HCT116 (cell line): ENCODE data around the gene RNF144B. TPM values are rescaled to one million over a fixed set of nuclear protein-coding genes. Genes with fewer than 3 reads are reported as not detected.

Experiments
- ATAC-seq: fragments of 200-7000 bp; cut with Tn5 transposase; 2 replicates; pipeline ENCODE4 v1.9.1; 2020; ENCODE audit warnings: mild to moderate bottlenecking, moderate library complexity
- BruUV-seq: library from RNA; stranded (reverse); fragments of 400-500 nt; replicated peaks from 2 replicates; lab custom pipeline; 2021; lab: Mats Ljungman, UMichigan
- CTCF ChIA-PET: fragments of 300-600 bp; sonication (Branson Sonifier 250); formaldehyde crosslinking; loops from one replicate; lab custom pipeline; 2021; ENCODE audit warnings: antibody characterized with exemption; lab: Charles Lee
- POLR2A ChIA-PET: fragments of 300-600, 350-600 bp; sonication (Branson Sonifier 250); formaldehyde crosslinking; loops from one replicate; lab custom pipeline; 2021; ENCODE audit warnings: antibody characterized with exemption; lab: Charles Lee
- RAD21 ChIA-PET, 2 experiments: fragments of 300-600 bp; sonication (Branson Sonifier 250); formaldehyde crosslinking; loops; one replicate each; lab custom pipeline; 2023; ENCODE audit warnings: low total read pairs in 2 of 2; ENCODE audit not compliant: uncharacterized antibody in 2 of 2, unreplicated experiment in 2 of 2, low non-redundant PET in 1 of 2; lab: Charles Lee
- DNase-seq: peaks from one replicate; pipeline ENCODE4 v3.0.0-alpha.2; 2010; ENCODE audit warnings: low read depth, low spot score
- H2AFZ ChIP-seq: fragments of 200-600 bp; shearing (Covaris generic), sonication (generic); 2 replicates; pipeline ENCODE4 v1.6.1; 2017; ENCODE audit warnings: low read depth, mixed run types, mixed read lengths, antibody characterized with exemption, low read length; ENCODE audit not compliant: poor library complexity, severe bottlenecking
- H3K27ac ChIP-seq: 2 replicates; pipeline ENCODE4 v1.5.1; 2012; ENCODE audit warnings: low read depth, low read length
- H3K27me3 ChIP-seq: fragments of 200-600 bp; sonication (generic); 2 replicates; pipeline ENCODE4 v1.6.1; 2016; ENCODE audit warnings: mixed run types, low read length, mixed read lengths; ENCODE audit not compliant: insufficient read depth
- H3K36me3 ChIP-seq, 2 experiments: fragments of 200-500 bp in 1 of 2; fragments of 200-600 bp in 1 of 2; sonication (Bioruptor generic) in 1 of 2; sonication (generic) in 1 of 2; 2 replicates each; pipeline versions ENCODE4 v1.5.1 to v1.6.1; 2014 to 2016; ENCODE audit warnings: low read length in 2 of 2, inconsistent platforms in 1 of 2, mixed read lengths in 1 of 2, mixed run types in 1 of 2; ENCODE audit not compliant: insufficient read depth in 2 of 2, control insufficient read depth in 1 of 2
- H3K4me1 ChIP-seq, 2 experiments: fragments of 200-600 bp in 1 of 2; sonication (generic) in 1 of 2; 2 replicates each; pipeline versions ENCODE4 v1.5.1 to v1.6.1; 2012 to 2017; ENCODE audit warnings: low read length in 2 of 2, inconsistent platforms in 1 of 2, mild to moderate bottlenecking in 1 of 2, mixed read lengths in 1 of 2, mixed run types in 1 of 2, moderate library complexity in 1 of 2; ENCODE audit not compliant: insufficient read depth in 2 of 2, control insufficient read depth in 1 of 2
- H3K4me2 ChIP-seq: fragments of 200-600 bp; sonication (generic); 2 replicates; pipeline ENCODE4 v1.6.1; 2017; ENCODE audit warnings: mixed run types, low read length, mixed read lengths
- H3K4me3 ChIP-seq, 2 experiments: fragments of 200-600 bp in 1 of 2; sonication (generic) in 1 of 2; replicated peaks in 1 of 2; 2 replicates each; pipeline ENCODE4 v1.5.1; 2011 to 2016; ENCODE audit warnings: low read length in 2 of 2, control low read depth in 1 of 2, low read depth in 1 of 2, mild to moderate bottlenecking in 1 of 2, mixed read lengths in 1 of 2, mixed run types in 1 of 2
- H3K79me2 ChIP-seq: fragments of 200-600 bp; sonication (generic); 2 replicates; pipeline ENCODE4 v1.6.1; 2017; ENCODE audit warnings: mild to moderate bottlenecking, mixed run types, low read length, moderate library complexity, mixed read lengths; ENCODE audit not compliant: insufficient read depth
- H3K9ac ChIP-seq: fragments of 200-600 bp; sonication (generic); 2 replicates; pipeline ENCODE4 v1.6.1; 2016; ENCODE audit warnings: low read length, mixed read lengths
- H3K9me2 ChIP-seq: fragments of 200-600 bp; sonication (generic), shearing (Covaris generic); 2 replicates; pipeline ENCODE4 v1.6.1; 2017; ENCODE audit warnings: mixed run types, mild to moderate bottlenecking, moderate library complexity; ENCODE audit not compliant: insufficient read depth
- H3K9me3 ChIP-seq, 2 experiments: fragments of 200-500 bp in 1 of 2; fragments of 200-600 bp in 1 of 2; sonication (Bioruptor generic) in 1 of 2; sonication (generic) in 1 of 2; 2 replicates each; pipeline ENCODE4 v1.6.1; 2014 to 2017; ENCODE audit warnings: low read length in 2 of 2, mixed read lengths in 2 of 2, inconsistent platforms in 1 of 2, low read depth in 1 of 2, mild to moderate bottlenecking in 1 of 2, mixed run types in 1 of 2, moderate library complexity in 1 of 2; ENCODE audit not compliant: control insufficient read depth in 1 of 2, insufficient read depth in 1 of 2
- H4K20me1 ChIP-seq: fragments of 200-600 bp; sonication (generic), shearing (Covaris generic); 2 replicates; pipeline ENCODE4 v1.6.1; 2017; ENCODE audit warnings: mixed run types, mild to moderate bottlenecking, moderate library complexity; ENCODE audit not compliant: insufficient read depth
- CBX3 ChIP-seq: IDR thresholded peaks from 2 replicates; pipeline ENCODE4 v1.6.1; 2012; ENCODE audit warnings: low read depth
- CEBPB ChIP-seq: IDR thresholded peaks from 2 replicates; pipeline ENCODE4 v1.6.1; 2012; ENCODE audit warnings: low read depth
- EGR1 ChIP-seq: IDR thresholded peaks from 2 replicates; pipeline ENCODE4 v1.6.1; 2012; ENCODE audit warnings: low read depth
- EZH2 ChIP-seq: fragments of 200-600 bp; sonication (generic); IDR thresholded peaks from 2 replicates; pipeline ENCODE4 v1.6.1; 2017; ENCODE audit warnings: antibody characterized with exemption, mixed run types
- EZH2phosphoT487 ChIP-seq: fragments of 200-600 bp; IDR thresholded peaks from 2 replicates; pipeline ENCODE4 v1.6.1; 2018; ENCODE audit warnings: antibody characterized with exemption, borderline replicate concordance
- JUND ChIP-seq: IDR thresholded peaks from 2 replicates; pipeline ENCODE4 v1.6.1; 2012
- POLR2A ChIP-seq: IDR thresholded peaks from 2 replicates; pipeline ENCODE4 v1.7.0; 2011; ENCODE audit warnings: borderline replicate concordance; ENCODE audit not compliant: insufficient read depth, insufficient read length; ENCODE audit errors: extremely low read depth
- POLR2AphosphoS5 ChIP-seq: IDR thresholded peaks from 2 replicates; pipeline ENCODE4 v1.6.1; 2011; ENCODE audit warnings: mild to moderate bottlenecking, low read depth, low read length, moderate library complexity
- RAD21 ChIP-seq: IDR thresholded peaks from 2 replicates; pipeline ENCODE4 v1.6.1; 2012; ENCODE audit warnings: low read depth, mild to moderate bottlenecking
- SIN3A ChIP-seq: IDR thresholded peaks from 2 replicates; pipeline ENCODE4 v1.6.1; 2012; ENCODE audit warnings: low read depth
- SP1 ChIP-seq: IDR thresholded peaks from 2 replicates; pipeline ENCODE4 v1.6.1; 2012; ENCODE audit warnings: low read depth
- TCF7L2 ChIP-seq: IDR thresholded peaks from 2 replicates; pipeline ENCODE4 v1.7.0; 2011; ENCODE audit warnings: borderline replicate concordance, inconsistent platforms; ENCODE audit not compliant: insufficient read depth, insufficient read length; ENCODE audit errors: extremely low read depth
- ZFX ChIP-seq: fragments of 450-650 bp; IDR thresholded peaks from 2 replicates; pipeline ENCODE4 v1.6.1; 2017
- ZNF274 ChIP-seq: fragments of 200-500 bp; sonication (Bioruptor generic); IDR thresholded peaks from 2 replicates; pipeline ENCODE4 v1.6.1; 2014; ENCODE audit warnings: mild to moderate bottlenecking, low read depth, low read length, inconsistent platforms
- intact Hi-C: fragments of 100-400 bp; cut with micrococcal nuclease; formaldehyde crosslinking; loops from 2 replicates; pipeline ENCODE4 v1.10.0; 2022
- total RNA-seq: library from RNA; stranded (reverse); gene quantifications from one replicate; pipeline ENCODE4 v1.2.1, GENCODE V29; 2021; ENCODE audit not compliant: unreplicated experiment
- TF ChIP-seq, protein P1 (sequence below): IDR thresholded peaks from 2 replicates; pipeline ENCODE4 v1.6.1; 2012; ENCODE audit warnings: low read depth
- TF ChIP-seq, protein P2 (sequence below), 3 experiments: fragments of 200-600 bp in 1 of 3; sonication (generic) in 1 of 3; IDR thresholded peaks in 2 of 3; conservative IDR thresholded peaks in 1 of 3; 2 replicates each; pipeline ENCODE4 v1.5.1; 2012 to 2017; ENCODE audit warnings: low read depth in 2 of 3, low read length in 2 of 3, antibody characterized with exemption in 1 of 3, borderline replicate concordance in 1 of 3, control low read depth in 1 of 3, mild to moderate bottlenecking in 1 of 3, mixed read lengths in 1 of 3, mixed run types in 1 of 3, moderate library complexity in 1 of 3; ENCODE audit not compliant: insufficient read depth in 1 of 3
- TF ChIP-seq, protein P3 (sequence below): IDR thresholded peaks from 2 replicates; pipeline ENCODE4 v1.6.1; 2012

RNF144B gene
- total RNA-seq, 1 experiment from 2014 or later, result 2.1 TPM

DNA sequence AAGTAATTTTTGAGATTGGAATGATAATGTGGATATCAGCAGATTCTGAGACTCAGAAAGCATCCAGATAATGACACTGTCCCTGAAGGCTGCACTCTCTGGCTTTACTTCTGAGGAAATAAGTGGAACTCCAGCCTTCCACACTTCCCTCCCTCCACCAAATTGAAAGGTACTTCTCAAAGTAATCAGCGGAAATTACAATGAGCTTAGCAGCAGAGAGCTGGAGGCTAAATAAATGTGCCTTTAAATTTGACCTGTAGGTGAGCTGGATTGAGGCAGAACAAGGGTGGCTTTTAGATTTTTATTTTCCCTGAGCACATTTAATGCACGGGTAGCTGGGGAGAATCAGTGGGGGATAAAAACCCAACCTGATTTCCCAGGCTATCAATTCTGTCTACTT lies 39.3 kb upstream of the RNF144B start:
- no peak overlapping the region for H3K4me3 ChIP-seq
- no peak overlapping the region for H3K4me2 ChIP-seq
- DNase-seq (no peak), ATAC-seq (no peak)
- RAD21 ChIA-PET, result no interaction called here
- H3K9ac ChIP-seq, result no peak overlapping the region
- no peaks in the 10 kb centered on the region for H3K9me3 ChIP-seq
- no peak overlapping the region for H3K27ac ChIP-seq
- H3K36me3 ChIP-seq, result no peaks in the 10 kb centered on the region
- H2AFZ ChIP-seq, result no peak overlapping the region
- H3K27me3 ChIP-seq, result no peaks in the 10 kb centered on the region
- no TSS peak for BruUV-seq
- no peaks in the 10 kb centered on the region for H3K4me1 ChIP-seq
- H3K9me2 ChIP-seq, result no peaks in the 10 kb centered on the region
- TF ChIP-seq SIN3A (no peak), CEBPB (no peak), TCF7L2 (no peak), POLR2A (no peak), RAD21 (no peak), POLR2AphosphoS5 (no peak), EZH2phosphoT487 (no peak), CBX3 (no peak), ZNF274 (no peak), EZH2 (no peak), SP1 (no peak), EGR1 (no peak), JUND (no peak), ZFX (no peak)
- TF ChIP-seq, protein P1, sequence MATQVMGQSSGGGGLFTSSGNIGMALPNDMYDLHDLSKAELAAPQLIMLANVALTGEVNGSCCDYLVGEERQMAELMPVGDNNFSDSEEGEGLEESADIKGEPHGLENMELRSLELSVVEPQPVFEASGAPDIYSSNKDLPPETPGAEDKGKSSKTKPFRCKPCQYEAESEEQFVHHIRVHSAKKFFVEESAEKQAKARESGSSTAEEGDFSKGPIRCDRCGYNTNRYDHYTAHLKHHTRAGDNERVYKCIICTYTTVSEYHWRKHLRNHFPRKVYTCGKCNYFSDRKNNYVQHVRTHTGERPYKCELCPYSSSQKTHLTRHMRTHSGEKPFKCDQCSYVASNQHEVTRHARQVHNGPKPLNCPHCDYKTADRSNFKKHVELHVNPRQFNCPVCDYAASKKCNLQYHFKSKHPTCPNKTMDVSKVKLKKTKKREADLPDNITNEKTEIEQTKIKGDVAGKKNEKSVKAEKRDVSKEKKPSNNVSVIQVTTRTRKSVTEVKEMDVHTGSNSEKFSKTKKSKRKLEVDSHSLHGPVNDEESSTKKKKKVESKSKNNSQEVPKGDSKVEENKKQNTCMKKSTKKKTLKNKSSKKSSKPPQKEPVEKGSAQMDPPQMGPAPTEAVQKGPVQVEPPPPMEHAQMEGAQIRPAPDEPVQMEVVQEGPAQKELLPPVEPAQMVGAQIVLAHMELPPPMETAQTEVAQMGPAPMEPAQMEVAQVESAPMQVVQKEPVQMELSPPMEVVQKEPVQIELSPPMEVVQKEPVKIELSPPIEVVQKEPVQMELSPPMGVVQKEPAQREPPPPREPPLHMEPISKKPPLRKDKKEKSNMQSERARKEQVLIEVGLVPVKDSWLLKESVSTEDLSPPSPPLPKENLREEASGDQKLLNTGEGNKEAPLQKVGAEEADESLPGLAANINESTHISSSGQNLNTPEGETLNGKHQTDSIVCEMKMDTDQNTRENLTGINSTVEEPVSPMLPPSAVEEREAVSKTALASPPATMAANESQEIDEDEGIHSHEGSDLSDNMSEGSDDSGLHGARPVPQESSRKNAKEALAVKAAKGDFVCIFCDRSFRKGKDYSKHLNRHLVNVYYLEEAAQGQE, result no peak
- TF ChIP-seq, protein P2, sequence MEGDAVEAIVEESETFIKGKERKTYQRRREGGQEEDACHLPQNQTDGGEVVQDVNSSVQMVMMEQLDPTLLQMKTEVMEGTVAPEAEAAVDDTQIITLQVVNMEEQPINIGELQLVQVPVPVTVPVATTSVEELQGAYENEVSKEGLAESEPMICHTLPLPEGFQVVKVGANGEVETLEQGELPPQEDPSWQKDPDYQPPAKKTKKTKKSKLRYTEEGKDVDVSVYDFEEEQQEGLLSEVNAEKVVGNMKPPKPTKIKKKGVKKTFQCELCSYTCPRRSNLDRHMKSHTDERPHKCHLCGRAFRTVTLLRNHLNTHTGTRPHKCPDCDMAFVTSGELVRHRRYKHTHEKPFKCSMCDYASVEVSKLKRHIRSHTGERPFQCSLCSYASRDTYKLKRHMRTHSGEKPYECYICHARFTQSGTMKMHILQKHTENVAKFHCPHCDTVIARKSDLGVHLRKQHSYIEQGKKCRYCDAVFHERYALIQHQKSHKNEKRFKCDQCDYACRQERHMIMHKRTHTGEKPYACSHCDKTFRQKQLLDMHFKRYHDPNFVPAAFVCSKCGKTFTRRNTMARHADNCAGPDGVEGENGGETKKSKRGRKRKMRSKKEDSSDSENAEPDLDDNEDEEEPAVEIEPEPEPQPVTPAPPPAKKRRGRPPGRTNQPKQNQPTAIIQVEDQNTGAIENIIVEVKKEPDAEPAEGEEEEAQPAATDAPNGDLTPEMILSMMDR (IDR thresholded peaks at IDR 0.05 in 2 of 3, conservative IDR thresholded peaks at IDR 0.05 in 1 of 3; ENCODE audit: borderline replicate concordance in 1 of 3, insufficient read depth in 1 of 3, low read depth in 2 of 3, low read length in 2 of 3), result no peak
- TF ChIP-seq, protein P3, sequence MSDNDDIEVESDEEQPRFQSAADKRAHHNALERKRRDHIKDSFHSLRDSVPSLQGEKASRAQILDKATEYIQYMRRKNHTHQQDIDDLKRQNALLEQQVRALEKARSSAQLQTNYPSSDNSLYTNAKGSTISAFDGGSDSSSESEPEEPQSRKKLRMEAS, result no peak
- intact Hi-C loops, result no loop called here
- CTCF ChIA-PET, result no interaction called here
- no peaks in the 10 kb centered on the region for H4K20me1 ChIP-seq
- H3K79me2 ChIP-seq, result no peaks in the 10 kb centered on the region
- POLR2A ChIA-PET, result no interaction called here
